Ammon's horn (tissue), 1 donor: ENCODE measurements around the gene LRRC2.
A peak's percentile ranks its signal among the peaks of the same experiment; 100 is the strongest.
"Not testable (repeated sequence)": the region's sequence is repeated elsewhere in the genome, so short reads cannot be mapped to it uniquely, and the experiment has no call there.

Experiments used
- DNase-seq: peaks from one replicate; pipeline ENCODE4 v3.0.0-alpha.2; 2016; ENCODE audit warnings: low spot score

LRRC2 gene

DNA sequence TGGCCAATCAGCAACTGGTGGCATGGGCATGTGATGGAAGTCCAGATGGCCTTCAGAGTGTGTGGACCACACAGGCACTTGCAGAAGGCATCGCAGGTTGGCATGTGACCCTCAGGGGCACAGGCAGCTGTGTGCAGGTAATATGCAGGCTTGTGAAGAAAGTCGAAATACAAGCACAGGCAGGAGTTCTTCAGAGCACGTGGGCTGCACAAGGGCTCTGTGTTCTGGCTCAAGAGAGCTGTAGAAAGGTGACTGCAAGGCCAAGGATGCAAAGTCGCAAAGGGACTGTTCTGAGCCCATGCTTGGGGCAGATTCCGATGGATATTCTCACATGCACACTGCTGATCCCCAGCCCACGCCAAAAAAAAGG, 8.3 kb downstream of the LRRC2 start:
- no peak for DNase-seq

GRCh38 chr3:46553154-46553553, 12.9 kb downstream of the LRRC2 start:
- DNase-seq: no peak

DNA sequence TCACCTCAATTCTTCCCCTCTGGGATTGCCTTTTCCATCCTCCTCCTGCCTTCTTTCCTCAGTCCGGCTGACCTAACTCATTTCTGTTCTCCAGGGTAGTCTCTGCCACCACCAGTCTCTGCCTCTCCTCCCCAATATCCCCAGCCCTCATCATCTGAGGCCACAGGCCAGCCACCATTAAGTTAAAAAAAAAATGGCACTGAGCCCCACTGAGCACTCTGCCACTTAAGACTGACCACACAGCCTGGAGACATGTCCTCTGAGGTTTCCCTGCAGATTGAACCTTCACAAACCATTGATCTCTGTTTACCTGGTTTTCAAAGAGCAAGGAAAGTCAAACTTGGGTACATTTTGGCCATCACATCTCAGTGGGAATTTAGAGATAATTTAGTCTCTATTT, 13.6 kb downstream of the LRRC2 start:
- DNase-seq: no peak

- DNase-seq: no peak
Observed at GRCh38 chr3:46551615-46552014, 14.5 kb downstream of the LRRC2 start.

DNA sequence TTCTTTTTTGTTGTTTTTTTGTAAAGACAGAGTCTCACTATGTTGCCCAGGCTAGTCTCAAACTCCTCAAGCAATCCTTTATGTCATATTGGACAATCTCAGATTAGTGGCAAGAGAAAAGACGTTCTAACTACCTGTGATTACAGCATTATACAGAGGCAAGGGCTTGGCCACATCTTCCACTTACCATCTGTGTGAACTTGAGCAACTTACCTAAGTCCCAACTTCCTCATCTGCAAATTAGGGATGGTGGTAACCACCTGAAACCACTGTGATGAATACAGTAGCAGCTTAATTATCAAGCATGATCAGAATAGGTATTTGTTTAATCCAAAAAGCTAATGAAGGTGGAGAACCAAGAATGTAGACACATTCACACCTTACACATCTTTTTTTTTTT, 16.1 kb downstream of the LRRC2 start:
- no peak for DNase-seq

DNA sequence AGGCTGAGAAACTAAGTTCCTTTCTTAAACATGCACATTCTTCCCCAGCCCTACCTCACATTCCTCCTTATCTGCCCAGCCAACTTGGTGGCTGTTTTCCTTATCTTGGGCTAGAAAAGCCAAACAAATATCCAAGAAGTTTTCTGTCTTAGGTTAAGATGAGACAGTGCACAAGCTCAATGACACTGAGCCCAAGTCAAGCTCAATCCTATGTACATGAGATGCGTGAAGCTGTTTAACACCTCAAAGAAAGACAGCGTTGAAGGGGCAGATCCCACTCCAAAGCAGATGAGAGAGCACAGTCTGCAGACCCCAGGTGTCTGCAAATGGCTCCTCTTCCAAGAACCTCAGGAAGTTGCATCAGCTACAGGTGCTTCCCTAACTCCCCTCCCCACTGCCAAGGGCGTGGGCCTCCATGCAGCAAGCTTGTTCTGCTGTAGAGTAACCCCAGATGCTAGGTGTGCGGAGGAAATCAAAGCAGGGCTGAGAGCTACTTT, 16.6 kb downstream of the LRRC2 start:
- no peak for DNase-seq

DNA sequence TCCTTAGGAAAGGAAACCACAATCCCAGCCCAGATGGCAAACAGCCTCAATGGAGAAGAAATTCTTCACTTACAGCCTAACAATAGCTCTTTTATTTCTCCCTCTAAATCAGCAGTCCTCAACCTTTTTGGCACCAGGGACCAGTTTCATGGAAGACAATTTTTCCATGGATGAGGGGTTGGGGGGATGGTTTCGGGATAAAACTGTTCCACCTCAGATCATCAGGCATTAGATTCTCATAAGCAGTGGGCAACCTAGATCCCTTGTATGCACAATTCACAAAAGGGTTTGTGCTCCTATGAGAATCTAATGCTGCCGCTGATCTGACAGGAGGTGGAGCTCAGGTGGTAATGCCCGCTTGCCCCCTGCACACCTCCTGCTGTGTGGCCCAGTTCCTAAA, 17.5 kb downstream of the LRRC2 start:
- DNase-seq: not testable (repeated sequence)

DNA sequence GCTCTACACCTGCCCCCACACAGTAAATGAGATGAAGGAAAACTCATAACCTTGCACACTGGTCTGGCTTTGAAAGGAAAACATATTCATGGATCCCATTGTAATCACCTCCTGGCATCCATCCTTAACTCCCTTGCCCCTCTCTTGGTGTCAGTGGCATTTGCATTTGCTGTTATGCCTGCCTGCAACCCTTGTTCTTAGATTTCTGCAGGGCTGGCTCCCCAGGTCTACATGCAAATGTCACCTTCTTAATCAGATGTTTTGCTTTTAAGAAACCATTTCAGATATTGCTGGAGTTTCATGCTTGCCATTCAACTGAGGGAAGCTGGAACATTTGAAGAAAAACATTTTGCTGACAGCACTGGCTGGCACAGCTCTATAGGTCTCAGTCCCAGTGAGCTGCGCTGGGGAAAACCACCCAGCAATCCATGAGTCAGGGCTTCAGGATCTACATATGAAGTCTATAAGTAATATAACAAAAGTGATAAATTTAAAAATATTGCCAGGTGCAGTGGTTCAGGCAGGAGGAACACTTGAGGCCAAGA, 19.1 kb downstream of the LRRC2 start:
- no peak for DNase-seq

DNA sequence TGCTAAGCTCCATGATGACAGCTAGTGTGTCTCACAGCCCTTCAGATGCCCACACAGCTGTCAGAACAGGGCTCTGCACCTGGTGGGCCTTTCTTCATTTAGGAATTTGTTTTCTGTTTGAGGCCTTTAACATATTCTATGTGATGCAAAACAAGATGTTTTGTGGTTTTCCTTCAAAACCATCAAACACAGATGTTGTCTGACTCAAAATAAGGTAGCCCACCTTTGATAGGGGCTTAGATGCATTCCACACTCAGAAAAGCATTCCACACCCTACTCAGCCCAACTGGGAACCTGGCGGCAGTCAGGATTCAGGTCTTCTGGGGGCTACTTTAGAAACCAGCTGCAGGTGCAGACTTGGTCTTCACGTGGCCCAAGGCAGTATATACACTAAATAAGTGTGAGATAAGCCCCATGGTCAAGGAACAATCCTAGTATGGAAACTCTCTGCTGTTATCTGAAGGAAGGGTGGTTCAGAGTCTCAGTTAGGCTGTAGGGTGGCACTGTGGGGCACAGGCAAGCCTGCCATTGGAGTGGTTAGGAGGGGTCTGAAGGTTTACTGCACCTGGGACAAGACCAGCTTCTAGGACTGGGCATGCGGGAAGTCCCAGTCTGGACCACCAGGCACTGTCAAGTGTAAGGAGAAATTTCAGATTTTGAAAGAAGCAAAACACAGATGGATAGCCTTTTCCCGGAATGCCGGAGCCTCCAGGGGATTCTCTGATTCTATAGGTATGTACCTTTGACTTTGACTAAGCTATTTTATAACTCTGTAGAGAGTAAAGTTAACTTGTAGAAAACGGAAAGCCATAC, 20.1 kb downstream of the LRRC2 start:
- DNase-seq: no peak

DNA sequence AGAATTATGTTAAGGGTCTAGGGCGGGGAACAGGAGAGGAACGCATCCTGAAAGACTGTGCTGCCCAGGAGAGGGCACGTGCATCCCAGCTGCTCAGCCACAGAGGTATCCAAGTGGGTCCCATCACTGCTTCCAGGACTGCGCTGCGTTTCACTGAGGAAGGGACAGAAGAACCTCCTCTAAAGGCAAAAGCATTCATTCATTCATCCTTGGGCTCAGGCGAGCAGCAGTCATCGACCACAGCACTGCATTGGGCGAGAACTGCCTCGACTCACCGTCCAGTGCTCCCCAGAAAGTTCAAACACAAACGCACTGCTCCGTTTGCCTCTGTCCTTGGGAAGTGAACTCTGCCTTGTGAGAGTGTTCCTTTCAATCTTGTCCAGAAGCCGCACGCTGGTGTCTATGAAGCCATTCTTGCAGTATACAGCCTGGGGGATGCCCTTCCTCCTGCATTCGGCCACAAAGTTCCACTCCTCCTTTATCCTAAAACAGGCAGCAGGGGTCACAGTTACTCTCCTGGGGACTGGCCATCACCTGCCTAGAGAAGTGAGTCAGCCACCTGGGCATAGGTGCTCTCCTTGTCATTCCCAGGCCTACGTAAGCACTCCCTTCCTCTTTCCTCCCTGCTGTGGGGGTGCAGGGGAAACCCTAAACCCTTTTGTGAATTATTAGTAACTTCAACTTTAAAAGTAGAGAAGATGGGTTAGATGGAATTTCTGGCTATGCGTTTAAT, 21.2 kb downstream of the LRRC2 start:
- DNase-seq: no peak

- no peak for DNase-seq
Observed at GRCh38 chr3:46542801-46543201, 23.3 kb downstream of the LRRC2 start.

GRCh38 chr3:46542344-46542743, 23.8 kb downstream of the LRRC2 start:
- no peak for DNase-seq

- no peak for DNase-seq
Observed at GRCh38 chr3:46541835-46542234, 24.3 kb downstream of the LRRC2 start.

GRCh38 chr3:46540550-46540949, 25.6 kb downstream of the LRRC2 start:
- no peak for DNase-seq

GRCh38 chr3:46539443-46540005, 26.6 kb downstream of the LRRC2 start:
- no peak for DNase-seq

GRCh38 chr3:46538803-46539442, 27.2 kb downstream of the LRRC2 start:
- peak; percentile 63 for DNase-seq

DNA sequence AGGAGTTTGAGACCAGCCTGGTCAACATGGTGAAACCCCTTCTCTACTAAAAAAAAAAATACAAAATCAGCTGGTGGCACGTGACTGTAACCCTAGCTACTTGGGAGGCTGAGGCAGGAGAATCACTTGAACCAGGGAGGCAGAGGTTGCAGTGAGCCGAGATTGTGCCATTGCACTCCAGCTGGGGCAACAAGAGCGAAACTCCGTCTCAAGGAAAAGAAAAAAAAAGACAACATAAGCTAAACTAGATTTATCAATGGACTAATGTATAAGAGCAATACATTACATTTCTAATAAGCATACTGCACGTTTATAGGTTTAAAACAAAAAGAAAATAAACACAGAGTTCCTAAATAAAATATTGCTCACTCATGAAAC, 27.7 kb downstream of the LRRC2 start:
- not testable (repeated sequence) for DNase-seq

- no peak for DNase-seq
Observed at GRCh38 chr3:46537779-46538178, 28.3 kb downstream of the LRRC2 start.

DNA sequence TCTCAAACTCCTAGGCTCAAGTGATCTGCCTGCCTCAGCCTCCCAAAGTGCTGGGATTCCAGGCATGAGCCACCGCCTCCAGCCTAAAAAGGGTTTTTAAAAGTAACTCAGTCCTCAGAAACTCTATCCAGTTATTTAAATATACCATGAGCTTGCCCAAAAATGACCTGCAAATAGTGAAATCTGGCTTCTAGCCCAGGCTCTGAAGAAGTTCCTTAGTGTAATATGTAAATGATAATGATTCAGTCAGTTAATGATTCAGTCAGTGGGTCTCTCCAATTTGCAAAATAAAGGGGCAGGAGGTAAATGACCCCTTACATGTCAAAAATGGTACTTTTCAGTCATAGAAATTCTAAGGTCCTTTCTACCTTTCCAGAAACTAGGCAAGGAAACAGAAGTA, 28.8 kb downstream of the LRRC2 start:
- DNase-seq: no peak

- DNase-seq: no peak
Observed at GRCh38 chr3:46536758-46537157, 29.3 kb downstream of the LRRC2 start.

- DNase-seq: no peak
Observed at GRCh38 chr3:46535746-46536145, 30.4 kb downstream of the LRRC2 start.

DNA sequence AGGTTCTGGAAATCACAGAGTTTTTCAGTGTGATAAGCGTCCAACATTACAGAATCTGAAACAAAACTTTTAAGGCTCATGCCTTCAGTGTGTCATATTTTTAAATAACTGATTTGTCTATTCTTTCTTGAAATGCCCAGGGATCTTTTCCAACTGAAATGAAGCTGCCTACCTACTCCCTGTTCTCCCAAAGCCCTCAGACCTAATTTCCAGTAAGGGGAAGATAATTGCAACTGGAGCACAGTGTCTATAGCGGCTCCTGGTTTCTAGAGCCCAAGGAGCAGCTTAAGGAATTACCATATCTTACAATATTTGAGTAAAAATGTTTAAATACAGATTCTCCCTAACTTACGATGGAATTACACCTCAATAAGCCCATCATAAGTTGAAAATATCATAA, 33.0 kb downstream of the LRRC2 start:
- DNase-seq: no peak
